HG03432 (cell line): ENCODE measurements around the gene NT5DC4.

ENCODE experiments used
- ATAC-seq: cut with Tn5 transposase; IDR thresholded peaks from one replicate; pipeline ENCODE4 v1.9.1; 2021; ENCODE audit warnings: mild to moderate bottlenecking, moderate library complexity; ENCODE audit not compliant: unreplicated experiment

Gene NT5DC4

DNA sequence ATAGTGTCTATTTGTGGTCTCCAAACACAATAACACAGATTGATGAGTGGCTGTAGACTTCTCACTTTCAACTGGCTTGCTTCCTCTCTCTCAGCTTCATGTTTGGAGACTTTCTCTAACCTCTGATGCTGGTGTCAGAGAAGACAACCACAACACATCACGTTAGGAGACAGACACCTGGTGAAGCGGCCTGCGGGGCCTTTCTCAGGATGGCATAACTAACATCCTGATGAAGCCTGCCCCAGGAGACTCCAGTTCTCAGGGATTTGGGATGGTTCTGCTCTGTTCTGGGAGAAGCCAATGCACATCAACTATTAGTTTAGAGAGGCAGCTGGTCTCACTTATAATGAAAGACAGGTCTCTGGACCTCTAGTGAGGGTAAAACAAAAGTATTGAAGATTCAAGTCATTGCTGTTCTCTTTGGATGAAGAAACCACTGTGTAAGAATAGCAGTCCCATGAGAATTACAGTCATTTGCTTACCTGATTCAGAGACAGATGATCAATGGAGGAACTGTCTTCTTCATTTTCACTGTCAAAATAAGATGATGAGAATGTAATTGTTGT lies 61.5 kb downstream of the NT5DC4 start:
- peak; percentile 86 for ATAC-seq

DNA sequence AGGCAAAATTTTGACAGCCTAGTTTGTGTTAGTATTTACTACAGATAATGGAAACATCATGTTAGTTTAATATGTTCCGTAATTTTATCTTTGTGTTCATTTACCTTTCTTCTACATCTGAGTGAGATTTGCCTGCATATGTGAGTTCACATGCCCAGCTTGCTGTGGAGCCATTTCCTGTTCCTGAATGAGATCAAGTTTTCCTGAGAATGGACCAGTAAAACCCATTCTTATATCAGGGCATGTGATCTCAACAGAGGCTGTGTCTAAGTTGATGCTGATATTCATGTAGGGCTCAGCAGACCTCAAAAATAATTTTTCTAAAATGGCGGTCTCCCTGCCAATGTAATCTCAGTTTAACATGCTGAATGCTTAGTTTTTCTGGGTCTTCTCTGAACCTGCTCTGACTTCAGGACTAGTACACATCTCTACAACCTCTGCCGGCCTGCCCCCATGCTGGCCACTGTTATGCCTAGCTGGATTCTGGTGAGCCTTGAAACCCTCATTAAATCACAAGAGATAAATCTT lies 62.4 kb downstream of the NT5DC4 start:
- ATAC-seq, result no peak

DNA sequence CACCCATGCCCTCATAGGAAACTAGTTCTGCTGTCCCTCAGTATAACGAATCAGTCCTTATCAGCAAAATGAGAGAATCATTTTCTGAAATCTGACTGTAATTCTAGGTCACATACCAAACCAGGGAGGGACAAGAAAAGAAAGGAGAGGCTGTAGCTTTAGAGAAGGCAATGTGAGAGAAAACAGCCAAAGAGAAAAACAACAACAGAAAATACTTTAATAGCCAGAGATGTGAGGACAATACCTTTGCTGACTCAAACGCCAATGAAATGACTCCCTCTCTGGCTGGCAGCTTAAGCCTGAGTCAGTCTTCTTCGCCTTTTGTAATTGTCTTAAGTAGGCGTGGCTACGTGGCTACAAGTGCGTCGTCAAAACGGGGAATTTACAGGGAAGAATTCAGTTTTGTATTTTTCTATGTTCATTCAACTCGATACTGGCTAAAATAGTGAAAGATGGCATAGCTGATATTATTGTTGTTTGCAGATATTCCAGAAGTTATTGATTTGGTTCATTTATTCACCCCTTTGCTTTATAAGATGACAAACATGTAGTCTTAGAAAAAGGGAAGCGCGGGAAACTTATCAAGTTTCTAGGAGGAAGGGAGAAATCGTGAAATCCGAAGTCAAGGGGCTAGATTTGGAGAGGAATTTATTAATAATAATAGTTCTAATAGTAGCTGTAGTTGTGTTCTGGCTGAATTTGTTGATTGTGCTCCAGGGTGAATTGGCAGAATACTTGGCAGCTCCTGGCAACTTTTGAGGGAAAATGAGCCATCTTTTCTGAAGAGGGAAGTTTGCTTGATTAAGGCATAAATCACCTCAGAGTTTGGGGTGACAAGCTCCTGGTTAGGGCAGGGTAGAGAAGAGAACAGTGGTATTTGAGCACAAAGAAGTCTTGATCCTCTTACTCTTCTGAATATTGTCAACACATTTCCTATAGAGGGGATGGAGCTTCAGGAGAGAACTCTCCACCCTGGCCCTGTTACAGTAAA lies 63.7 kb downstream of the NT5DC4 start, which contains the start of gene IL1A:
Gene IL1A, minus strand, starts transcription at position 295 of the 991 bp plus-strand sequence. CDS start 723 bp downstream, outside the sequence.
- ATAC-seq, result no peak

DNA sequence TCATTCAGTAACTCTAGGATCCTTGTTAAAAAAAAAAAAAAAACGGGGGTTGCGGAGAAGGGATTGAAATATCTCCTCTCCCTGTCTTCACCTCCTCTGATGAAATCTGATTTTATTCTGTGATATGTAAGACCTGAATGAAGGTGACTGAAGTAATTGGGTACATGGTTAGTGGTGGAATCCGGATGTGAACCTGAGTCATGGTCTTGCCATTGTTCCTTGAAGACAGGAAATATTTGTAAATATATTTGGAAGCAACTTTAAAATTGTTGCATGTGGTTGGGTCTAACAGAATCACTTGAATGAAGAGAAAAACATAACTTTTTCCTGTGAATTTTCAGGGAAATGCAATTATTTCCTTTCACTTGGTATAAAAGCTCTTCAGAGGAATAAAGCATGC lies 66.5 kb downstream of the NT5DC4 start:
- no peak for ATAC-seq

DNA sequence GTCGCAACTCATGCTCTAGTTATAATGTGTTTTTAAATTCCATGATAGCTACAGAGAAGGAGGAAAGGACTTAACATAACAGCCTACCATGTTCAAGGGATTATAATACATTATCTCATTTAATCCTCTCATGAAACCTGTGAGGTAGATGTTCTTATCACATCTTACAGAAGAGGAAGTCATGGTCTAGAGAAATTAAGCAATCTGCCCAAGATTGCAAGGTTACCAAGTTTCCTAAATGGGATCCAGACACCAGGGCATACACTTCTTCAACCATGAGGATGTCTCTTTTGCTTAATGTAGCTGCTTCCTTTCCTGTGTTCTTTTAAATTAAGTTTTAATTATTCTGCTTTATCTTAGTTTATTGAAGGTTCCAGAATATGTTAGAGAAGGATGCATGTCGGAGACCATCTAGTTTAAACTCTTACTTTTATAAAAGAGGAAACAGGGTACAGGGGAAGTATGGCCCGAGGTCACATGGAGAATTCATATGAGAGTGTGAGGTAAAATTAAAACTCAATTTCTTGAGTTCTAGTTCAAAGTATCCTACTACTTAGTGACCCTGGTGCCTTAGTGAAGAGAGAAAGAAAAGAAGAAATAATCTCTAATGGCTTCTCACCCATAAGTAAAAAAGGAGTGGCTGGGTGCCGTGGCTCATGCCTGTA lies 67.0 kb downstream of the NT5DC4 start:
- ATAC-seq, result no peak

DNA sequence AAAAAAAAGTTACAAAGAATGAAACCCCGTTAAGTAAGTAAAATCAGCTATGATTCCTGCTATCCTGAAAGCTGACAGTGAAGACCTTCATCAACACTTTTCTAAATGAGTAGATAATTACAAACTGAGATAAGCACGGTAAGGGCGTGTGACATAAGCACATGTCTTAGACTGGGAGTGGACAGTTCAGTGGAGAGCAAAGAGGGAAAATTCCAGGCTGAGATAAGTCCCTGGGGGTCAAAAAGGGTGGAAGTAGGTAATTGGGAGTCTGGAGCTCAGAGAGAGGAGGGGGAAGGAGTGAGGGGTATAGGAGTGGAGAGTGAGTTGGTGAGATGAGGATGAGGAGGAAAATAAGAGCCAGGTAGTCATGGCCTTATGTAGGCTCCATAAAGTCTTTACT lies 67.8 kb downstream of the NT5DC4 start:
- no peak for ATAC-seq
